NB4 (cell line): Measurements from ENCODE around the gene TRIP6.

Experiments used
- MYC ChIP-seq: IDR thresholded peaks from 2 replicates; pipeline ENCODE4 v1.6.1; 2011; ENCODE audit warnings: low read depth, low read length
- POLR2A ChIP-seq: IDR thresholded peaks from 2 replicates; pipeline ENCODE4 v1.6.1; 2011; ENCODE audit warnings: mild to moderate bottlenecking; ENCODE audit not compliant: insufficient read length; ENCODE audit errors: extremely low read depth
- TF ChIP-seq, protein P1 (sequence below): IDR thresholded peaks from one replicate; pipeline ENCODE4 v1.5.1; 2012; ENCODE audit warnings: low read depth, low read length
- TF ChIP-seq, protein P2 (sequence below): IDR thresholded peaks from 2 replicates; pipeline ENCODE4 v1.6.1; 2011; ENCODE audit warnings: low read depth, low read length

DNA sequence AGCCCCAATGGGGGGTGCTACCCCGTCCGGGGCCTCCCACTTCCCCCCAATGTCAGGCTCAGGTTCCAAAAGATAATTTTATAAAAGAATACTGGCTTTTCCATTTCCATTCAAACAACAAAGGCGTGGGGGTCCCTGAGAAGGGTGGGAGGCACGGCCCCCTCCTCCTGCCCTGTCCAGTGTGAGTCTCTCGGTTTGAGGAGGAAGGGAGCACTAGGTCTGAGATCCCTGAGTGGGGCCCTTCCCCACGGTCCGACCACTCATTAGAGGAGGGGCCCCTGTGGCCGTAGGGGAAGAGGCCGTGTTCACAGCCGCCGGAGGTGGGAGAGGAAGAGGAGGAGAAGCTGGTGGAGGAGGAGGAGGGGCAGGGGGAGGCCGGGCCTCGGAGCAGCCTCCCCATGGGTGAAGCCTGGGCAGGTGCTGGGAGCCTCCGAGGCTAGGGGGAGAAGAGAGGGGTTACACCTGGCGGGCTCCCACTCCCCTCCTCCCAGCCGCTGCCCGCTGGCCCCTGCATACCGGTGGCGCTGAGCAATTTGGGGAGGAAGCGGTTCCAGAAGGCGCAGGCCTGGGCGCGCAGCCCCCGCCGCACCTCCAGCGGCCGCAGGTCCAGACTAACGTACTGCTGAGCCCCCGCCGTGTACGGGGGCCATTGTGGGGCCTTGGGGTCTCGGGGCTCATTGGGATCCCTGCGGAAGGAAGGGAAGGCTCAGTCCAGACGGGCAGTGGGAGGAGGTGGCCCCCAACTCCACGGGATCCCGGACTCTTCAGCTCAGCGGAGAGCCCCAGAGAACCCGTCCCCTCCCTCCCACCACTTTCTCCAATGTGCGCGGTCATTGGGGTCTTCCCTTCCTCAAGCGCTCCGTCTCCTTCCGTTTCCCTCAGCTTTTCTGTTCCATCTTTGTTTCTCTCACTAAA lies 23.7 kb downstream of the TRIP6 start:
- TF ChIP-seq, protein P1, sequence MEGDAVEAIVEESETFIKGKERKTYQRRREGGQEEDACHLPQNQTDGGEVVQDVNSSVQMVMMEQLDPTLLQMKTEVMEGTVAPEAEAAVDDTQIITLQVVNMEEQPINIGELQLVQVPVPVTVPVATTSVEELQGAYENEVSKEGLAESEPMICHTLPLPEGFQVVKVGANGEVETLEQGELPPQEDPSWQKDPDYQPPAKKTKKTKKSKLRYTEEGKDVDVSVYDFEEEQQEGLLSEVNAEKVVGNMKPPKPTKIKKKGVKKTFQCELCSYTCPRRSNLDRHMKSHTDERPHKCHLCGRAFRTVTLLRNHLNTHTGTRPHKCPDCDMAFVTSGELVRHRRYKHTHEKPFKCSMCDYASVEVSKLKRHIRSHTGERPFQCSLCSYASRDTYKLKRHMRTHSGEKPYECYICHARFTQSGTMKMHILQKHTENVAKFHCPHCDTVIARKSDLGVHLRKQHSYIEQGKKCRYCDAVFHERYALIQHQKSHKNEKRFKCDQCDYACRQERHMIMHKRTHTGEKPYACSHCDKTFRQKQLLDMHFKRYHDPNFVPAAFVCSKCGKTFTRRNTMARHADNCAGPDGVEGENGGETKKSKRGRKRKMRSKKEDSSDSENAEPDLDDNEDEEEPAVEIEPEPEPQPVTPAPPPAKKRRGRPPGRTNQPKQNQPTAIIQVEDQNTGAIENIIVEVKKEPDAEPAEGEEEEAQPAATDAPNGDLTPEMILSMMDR = no peak
- TF ChIP-seq POLR2A (no peak), MYC (peak; percentile 1; the same call in 1 of the 2 replicates)
- TF ChIP-seq, protein P2, sequence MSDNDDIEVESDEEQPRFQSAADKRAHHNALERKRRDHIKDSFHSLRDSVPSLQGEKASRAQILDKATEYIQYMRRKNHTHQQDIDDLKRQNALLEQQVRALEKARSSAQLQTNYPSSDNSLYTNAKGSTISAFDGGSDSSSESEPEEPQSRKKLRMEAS = no peak
